ENCODE data around the gene CCND1. TPM values are rescaled to one million over a fixed set of nuclear protein-coding genes. Genes with fewer than 3 reads are reported as not detected.

CCND1 gene
- total and polyA plus RNA-seq, 9 of the 15 experiments (the other 6 are each of a cell fraction or from before 2014, with no cell fraction given) = 0.04 to 23.3 (median 3.8) TPM

DNA sequence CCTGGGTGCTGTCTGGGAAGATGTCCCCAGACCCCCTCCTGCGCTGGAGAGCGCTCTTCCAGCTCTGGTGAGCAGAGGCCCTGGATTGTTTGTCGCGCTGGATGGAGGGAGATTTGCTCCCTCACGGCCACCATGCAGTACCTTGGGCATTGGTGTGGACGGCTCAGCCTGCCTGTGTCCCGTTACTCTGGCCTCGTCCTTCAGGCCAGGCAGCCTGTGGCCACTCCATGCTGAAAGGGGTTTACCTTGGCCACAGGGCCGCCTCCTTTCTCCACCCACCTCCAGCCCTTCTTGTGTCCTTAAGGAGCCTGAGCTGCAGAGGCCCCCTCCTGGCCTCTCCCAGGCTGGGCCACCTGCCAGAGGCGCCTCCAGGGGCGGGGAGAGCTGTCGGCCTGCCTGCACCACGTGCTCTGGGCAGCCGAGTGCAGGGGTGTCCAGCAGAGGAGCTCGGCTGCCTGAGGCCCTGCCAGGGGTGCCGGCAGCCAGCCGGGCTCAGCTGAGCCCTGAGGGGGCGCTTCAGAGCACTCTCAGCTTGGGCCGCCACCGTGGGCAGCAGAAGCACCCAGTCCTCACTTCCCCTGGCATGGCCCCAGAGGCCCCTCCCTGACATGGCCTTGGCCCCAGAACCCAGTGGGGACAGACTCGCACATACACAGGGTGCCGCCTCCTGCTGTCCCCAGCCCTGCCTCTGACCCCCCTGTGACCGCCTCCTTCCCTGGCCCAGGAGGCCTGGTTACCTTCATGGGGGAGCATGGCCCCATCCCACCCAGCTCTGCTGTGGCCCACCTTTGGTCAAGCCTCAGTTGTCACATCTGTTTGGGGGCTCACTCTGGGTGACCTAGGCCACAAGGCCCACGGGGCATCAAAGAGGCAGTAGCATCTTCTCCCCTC is 3.4 kb downstream of the CCND1 start (continued):
- TF ChIP-seq NFIX (CRISPR knock-in tag; IDR thresholded peaks at IDR 0.05; ENCODE audit: low read depth) (no peak), MAX (CRISPR knock-in tag; IDR thresholded peaks at IDR 0.05) (peak; percentile 62; the same call in 1 of the 2 replicates), MTF1 (CRISPR knock-in tag; IDR thresholded peaks at IDR 0.05; ENCODE audit: borderline replicate concordance) (no peak), BCOR (IDR thresholded peaks at IDR 0.05) (no peak), SNRNP70 (optimal IDR thresholded peaks at IDR 0.05; ENCODE audit: low read depth, low read length) (no peak), OTX1 (CRISPR knock-in tag; IDR thresholded peaks at IDR 0.05) (no peak), FOXK1 (CRISPR knock-in tag; IDR thresholded peaks at IDR 0.05; ENCODE audit: borderline replicate concordance) (no peak), TEAD1 (CRISPR knock-in tag; IDR thresholded peaks at IDR 0.05) (no peak), NR2F6 (CRISPR knock-in tag; IDR thresholded peaks at IDR 0.05) (no peak), ZZZ3 (IDR thresholded peaks at IDR 0.05) (no peak), ILF3 (IDR thresholded peaks at IDR 0.05; ENCODE audit: borderline replicate concordance) (no peak), ZSCAN29 (IDR thresholded peaks at IDR 0.05) (no peak), L3MBTL2 (IDR thresholded peaks at IDR 0.05) (peak; percentile 64), POLR2H (tag; IDR thresholded peaks at IDR 0.05; ENCODE audit: low read depth) (no peak)
